Stimulated activated CD4-positive, alpha-beta T cell treated with anti-CD3 and anti-CD28 coated beads, TNF-alpha, amount 100 ng/mL, for 1 hour (primary cell): ENCODE data around the gene CCDC88C.

Source experiments
- DNase-seq, 3 donors: peaks; one replicate each; pipeline ENCODE4 v3.0.0-alpha.2; 2020; ENCODE audit warnings: low read depth in 3 of 3, low spot score in 1 of 3

Gene CCDC88C

GRCh38 chr14:91380610-91381371 lies 36.8 kb downstream of the CCDC88C start:
- no peak for DNase-seq

- DNase-seq, result no peak
Observed at GRCh38 chr14:91380123-91380522, 37.5 kb downstream of the CCDC88C start.

GRCh38 chr14:91379579-91379932 lies 38.1 kb downstream of the CCDC88C start:
- DNase-seq, result no peak

- no peak for DNase-seq
Observed at GRCh38 chr14:91378930-91379578, 38.6 kb downstream of the CCDC88C start.

- no peak for DNase-seq
Observed at GRCh38 chr14:91377700-91378652, 39.6 kb downstream of the CCDC88C start.

GRCh38 chr14:91376547-91377477 lies 40.8 kb downstream of the CCDC88C start:
- DNase-seq, result no peak

- DNase-seq, result no peak
Observed at GRCh38 chr14:91375720-91376452, 41.7 kb downstream of the CCDC88C start.

- no peak for DNase-seq
Observed at GRCh38 chr14:91374879-91375702, 42.5 kb downstream of the CCDC88C start.

- no peak for DNase-seq
Observed at GRCh38 chr14:91374287-91374878, 43.2 kb downstream of the CCDC88C start.

- DNase-seq, result no peak
Observed at GRCh38 chr14:91373591-91374254, 43.9 kb downstream of the CCDC88C start.

- DNase-seq, result no peak
Observed at GRCh38 chr14:91372671-91373495, 44.7 kb downstream of the CCDC88C start.

GRCh38 chr14:91371990-91372375 lies 45.6 kb downstream of the CCDC88C start:
- DNase-seq, result no peak

- no peak for DNase-seq
Observed at GRCh38 chr14:91371011-91371989, 46.3 kb downstream of the CCDC88C start.

- no peak for DNase-seq
Observed at GRCh38 chr14:91369628-91370445, 47.8 kb downstream of the CCDC88C start.

GRCh38 chr14:91368776-91369416 lies 48.7 kb downstream of the CCDC88C start:
- no peak for DNase-seq
